GM21723 (cell line): Measurements from ENCODE around the gene CDK9.

Source experiments
- ATAC-seq: cut with Tn5 transposase; IDR thresholded peaks from one replicate; pipeline ENCODE4 v1.9.1; 2021; ENCODE audit warnings: mild to moderate bottlenecking, moderate library complexity; ENCODE audit not compliant: unreplicated experiment

Gene CDK9

DNA sequence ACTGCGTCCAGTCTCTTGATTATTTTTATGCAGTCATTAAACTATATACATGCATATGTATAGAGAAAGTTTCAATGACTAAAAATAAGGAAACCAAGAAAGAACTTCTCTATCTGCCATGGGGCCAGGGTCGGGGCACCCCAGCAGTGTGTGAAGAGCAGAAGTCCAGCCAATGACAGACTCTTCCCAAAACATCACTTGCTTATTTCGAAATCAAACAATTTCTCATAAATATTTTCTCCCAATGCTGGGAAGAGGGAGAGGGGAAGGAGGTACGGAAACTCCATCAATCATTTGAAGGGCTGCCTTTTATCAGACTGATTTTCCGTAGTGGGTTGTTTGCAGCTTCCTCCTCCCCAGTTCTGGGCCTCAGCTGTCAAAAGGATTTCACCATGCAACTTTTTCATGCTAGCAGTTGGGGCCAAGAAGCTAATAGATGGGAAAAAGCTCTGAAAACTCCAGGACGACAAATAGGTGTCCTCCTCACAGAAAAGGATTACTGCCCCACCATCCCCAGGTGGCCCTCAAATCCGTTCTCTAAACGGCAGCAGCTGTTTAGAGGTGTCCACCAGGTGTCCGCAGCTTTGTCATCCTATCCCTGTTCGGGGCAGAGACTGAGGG lies 16.2 kb downstream of the CDK9 start:
- no peak for ATAC-seq

DNA sequence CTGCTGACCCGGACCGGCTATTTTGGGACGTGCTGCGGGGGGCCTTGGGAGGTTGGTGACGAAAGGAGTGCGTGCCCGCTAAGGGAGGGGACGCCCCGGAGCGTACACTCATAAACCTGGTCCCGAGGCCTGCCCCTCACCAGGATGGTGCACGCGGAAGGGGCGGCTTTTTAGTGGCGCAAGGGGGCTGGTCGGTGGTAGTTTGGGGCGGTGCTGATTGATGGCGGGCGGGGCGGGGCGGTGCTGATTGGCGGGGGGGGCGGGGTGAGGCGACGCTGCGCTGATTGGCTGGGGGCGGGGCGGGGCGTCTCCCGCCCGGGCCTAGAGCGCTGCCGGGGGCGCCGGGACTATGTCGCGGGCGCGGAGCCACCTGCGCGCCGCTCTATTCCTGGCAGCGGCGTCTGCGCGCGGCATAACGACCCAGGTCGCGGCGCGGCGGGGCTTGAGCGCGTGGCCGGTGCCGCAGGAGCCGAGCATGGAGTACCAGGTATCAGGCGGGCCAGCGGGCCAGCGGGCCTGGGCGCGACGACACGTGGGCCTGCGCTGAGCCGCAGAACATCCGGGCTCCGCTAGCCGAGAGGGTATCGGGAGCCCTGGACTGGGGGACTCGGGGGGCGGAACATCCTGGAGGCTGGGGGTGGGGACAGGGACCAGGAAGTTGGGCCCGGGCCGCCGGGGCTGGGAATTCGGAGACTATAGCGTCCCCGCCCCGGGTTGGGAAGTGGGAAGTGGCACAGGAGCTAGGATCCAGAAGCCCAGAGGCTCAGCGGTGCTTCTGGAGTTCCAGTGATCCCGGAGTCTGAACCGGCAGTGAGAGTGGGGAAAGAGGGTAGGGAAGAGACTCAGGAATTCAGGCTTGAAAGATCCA lies 17.0 kb downstream of the CDK9 start, which contains the start of gene FPGS:
Gene FPGS (plus strand): TSS at position 307 of the 868 bp plus-strand sequence. CDS start 43 bp downstream, at position 350.
- ATAC-seq: peak; percentile 66

DNA sequence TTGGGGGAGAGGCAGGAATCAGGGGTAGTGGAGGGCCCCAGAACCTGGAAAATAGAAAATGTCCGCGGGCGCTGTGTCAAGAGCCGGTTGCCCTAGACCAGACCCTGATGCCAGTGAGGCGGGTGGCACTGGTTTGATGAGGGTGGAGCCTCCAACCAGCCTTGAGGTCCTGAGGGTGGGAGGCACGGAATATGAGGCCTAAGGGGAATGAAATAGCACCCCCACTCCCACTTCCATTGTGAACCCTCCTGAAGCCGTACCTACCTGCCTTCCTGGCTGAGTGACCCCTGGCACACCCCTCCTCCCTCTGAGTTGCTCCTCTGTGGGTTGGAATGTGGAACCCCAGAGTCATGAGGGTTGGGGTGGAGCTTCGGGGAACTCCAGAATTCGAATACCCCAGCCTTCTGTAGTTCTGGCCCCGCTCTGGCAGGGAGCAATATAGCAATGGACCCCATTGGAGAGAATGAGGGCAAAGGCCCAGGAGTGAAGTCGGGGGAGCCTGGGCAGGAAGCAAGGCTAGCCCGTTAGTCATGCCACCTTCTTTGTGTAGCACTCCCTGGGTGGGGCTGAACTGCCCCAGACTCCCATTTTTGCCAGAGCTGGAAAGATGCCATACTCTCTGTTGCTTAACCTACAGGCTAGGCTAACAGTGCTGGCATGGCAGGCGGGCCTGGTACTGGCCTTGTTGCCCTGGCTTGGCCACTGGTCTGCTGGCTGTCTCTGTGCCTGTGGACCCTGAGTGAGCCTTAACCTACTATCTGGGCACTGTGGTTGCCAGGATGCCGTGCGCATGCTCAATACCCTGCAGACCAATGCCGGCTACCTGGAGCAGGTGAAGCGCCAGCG lies 17.9 kb downstream of the CDK9 start:
- ATAC-seq: no peak

DNA sequence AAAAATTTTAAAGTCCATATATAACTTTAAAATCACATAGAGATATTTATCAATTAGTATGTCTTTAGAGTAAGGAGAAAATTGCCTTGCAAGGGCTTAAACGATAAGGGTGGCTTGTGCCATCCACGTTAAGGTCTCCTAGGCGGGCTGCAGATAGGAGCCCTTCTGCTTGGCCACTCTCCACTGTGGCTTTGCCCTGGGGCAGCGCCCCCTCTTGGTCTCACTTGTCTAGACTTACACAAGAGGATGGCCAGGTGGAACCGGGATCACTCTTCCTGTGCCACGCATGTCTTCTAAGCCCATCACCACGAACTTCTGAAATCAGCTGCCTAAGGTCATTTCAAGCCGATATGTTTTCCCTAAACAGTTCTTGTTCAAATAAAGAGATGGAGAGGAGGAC lies 19.8 kb downstream of the CDK9 start:
- ATAC-seq: no peak

DNA sequence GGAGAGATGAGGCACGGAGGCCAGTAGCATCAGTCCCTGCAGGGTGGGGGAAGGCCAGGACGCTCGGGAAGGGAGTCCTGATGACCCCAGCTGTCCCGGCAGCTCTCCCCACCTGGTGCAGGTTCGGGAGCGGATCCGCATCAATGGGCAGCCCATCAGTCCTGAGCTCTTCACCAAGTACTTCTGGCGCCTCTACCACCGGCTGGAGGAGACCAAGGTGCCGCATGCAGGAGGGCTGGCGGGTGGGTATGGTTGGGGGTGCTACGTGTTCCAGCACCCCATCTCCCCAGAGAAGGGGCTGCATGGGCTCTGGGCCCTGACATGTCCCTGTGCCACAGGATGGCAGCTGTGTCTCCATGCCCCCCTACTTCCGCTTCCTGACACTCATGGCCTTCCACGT lies 21.0 kb downstream of the CDK9 start:
- no peak for ATAC-seq

DNA sequence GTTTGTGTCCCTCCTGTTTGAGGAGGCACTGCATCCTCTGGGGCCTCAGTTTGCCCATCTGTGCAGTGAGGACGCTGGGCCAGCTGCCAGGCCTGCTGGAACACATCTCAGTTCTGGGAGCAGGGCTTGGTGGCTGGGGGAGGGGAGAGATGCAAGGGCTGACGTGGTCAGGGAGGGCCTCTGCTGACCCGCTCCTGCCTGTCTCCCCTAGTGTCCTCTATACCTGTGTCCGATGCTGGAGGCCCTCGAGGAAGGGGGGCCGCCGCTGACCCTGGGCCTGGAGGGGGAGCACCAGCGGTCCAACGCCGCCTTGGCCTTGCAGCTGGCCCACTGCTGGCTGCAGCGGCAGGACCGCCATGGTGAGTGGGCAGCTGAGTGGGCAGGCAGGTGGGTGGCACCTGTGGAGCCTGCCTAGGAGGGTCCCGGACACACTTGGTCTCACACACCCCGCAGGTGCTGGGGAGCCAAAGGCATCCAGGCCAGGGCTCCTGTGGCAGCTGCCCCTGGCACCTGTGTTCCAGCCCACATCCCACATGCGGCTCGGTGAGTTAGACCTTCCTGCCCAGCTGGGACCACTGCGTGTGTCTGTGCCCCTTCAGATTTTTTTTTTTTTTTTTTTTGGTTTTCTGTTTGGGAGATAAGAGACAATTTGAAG lies 22.6 kb downstream of the CDK9 start:
- ATAC-seq: no peak

DNA sequence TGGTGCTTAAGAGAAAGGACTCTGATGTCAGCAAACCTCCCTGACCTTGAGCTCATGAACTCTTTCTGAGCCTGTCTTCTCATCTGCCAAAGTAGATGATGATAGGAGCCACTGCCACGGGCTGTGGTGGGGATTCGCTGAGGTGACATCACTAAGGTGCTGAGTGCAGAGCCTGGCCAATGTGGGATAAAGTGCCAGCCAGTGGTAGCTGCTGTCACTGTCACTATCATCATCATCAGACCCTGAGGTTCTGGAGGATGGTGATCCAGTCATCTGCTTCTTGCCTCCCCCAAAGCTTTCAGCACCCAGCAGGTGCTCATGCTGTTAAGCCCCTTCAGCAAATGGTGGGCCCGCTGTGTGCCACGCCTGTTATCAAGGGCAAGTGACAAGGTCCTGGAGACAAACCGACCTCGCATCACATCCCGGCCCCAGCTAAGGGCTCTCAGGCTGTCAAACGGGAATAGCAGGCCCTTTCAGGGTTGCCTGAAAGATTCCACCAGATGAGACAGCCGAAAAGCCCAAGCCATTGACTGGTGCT lies 23.2 kb downstream of the CDK9 start:
- no peak for ATAC-seq

DNA sequence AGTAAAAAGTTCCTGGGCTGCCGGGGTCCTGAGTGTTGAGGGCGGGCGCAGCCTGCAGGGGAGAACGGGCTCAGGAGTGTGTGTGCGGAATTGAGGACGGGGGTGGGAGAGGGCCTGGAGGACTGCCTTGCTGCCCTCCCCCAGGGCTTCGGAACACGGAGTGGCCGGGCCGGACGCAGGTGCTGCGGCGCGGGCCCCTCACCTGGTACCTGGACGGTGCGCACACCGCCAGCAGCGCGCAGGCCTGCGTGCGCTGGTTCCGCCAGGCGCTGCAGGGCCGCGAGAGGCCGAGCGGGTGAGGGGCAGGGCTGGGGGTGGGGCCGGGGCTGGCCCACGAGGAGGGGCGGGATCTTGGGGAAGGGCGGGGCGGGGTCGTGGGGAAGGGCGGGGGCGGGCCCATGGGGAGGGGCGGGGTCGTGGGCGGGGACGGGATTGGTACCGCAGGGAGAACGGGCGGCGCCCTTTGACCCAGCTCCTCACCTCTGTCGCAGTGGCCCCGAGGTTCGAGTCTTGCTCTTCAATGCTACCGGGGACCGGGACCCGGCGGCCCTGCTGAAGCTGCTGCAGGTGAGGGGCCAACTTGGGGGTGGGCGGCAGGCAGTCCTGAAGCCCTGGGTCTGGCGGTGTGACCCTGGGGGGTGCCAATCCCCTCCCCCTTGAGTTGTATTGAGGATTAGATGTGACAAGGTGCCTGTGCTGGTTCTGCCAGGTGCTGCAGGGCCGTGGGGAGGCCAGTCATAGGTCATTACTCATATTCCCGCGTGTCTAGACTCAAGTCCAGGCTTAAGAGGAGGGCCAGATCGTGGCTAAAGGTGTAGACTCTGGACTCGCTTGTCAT lies 23.9 kb downstream of the CDK9 start:
- ATAC-seq: no peak

DNA sequence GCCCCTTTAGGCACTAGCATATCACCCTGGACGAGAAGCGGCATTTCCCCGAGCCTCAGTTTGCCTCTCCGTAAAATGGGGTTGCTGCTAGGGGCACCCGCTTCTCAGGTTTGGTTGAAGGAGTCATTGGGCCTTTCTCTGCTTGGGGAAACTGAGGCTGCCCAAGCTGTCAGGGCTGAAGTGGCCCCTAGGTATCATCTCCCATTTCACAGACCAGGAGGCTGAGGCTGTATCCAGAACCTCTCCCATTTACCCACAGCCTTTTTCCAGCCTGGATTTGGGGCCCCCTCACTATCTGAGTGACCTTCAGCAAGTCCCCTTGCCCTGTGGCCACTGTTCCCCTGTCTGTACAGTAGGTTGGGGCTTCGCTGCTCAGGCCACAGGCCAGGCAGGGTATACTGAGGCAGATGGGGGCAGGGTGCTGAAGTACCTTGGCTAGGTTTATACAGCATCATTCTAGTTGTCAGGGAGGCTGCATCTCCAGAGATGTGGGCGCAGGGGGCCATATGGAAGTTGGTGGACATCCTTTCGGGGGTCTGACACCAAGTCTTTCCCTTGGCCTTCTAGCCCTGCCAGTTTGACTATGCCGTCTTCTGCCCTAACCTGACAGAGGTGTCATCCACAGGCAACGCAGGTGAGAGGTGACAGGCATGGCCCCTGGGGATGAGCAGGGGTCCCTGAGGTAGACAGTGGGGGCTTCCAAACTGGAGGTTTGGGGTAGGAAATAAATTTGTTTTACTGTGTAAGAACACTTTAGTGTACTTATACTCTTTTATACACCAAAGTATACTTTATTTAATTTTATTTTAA lies 24.7 kb downstream of the CDK9 start:
- no peak for ATAC-seq

DNA sequence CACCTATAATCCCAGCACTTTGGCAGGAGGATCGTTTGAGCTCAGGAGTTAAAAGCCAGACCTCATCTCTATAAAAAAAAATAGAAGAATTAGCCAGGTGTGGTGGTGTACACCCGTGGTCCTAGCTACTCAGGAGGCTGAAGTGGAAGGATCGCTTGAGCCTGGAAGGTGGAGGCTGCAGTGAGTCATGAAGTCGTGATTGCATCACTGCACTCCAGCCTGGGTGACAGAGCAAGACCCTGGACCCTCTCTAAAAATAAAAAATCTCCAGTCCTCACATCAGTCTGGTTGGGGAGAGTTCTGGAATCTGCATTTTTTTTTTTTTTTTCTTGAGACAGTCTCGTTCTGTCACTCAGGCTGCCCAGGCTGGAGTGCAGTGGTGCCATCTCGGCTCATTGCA lies 26.2 kb downstream of the CDK9 start:
- no peak for ATAC-seq

DNA sequence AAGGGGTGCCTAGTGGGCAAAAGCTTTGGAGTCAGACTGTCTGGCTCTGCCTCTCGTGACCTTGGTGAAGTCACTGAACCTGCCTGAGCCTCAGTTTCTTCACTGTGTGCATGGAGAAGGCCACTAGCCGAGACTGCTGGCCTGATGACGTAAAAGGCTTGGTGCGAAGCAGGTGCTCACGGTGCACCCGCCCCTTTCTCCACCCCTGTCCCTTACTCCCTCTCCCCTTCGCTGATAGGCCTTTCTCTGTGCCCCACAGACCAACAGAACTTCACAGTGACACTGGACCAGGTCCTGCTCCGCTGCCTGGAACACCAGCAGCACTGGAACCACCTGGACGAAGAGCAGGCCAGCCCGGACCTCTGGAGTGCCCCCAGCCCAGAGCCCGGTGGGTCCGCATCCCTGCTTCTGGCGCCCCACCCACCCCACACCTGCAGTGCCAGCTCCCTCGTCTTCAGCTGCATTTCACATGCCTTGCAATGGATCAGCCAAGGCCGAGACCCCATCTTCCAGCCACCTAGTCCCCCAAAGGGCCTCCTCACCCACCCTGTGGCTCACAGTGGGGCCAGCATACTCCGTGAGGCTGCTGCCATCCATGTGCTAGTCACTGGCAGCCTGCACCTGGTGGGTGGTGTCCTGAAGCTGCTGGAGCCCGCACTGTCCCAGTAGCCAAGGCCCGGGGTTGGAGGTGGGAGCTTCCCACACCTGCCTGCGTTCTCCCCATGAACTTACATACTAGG lies 27.3 kb downstream of the CDK9 start:
- no peak for ATAC-seq

DNA sequence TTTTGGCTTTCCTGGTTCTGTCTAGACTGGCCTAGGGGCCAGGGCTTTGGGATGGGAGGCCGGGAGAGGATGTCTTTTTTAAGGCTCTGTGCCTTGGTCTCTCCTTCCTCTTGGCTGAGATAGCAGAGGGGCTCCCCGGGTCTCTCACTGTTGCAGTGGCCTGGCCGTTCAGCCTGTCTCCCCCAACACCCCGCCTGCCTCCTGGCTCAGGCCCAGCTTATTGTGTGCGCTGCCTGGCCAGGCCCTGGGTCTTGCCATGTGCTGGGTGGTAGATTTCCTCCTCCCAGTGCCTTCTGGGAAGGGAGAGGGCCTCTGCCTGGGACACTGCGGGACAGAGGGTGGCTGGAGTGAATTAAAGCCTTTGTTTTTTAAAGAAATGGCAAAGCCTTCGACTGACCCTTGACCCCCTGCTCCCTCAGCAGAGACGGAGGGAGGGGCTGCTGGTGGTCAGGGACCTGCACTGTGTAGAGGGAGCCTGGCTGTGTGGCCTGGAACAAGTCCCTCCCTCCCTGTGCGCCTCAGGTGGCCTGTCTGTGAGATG lies 27.9 kb downstream of the CDK9 start:
- no peak for ATAC-seq

DNA sequence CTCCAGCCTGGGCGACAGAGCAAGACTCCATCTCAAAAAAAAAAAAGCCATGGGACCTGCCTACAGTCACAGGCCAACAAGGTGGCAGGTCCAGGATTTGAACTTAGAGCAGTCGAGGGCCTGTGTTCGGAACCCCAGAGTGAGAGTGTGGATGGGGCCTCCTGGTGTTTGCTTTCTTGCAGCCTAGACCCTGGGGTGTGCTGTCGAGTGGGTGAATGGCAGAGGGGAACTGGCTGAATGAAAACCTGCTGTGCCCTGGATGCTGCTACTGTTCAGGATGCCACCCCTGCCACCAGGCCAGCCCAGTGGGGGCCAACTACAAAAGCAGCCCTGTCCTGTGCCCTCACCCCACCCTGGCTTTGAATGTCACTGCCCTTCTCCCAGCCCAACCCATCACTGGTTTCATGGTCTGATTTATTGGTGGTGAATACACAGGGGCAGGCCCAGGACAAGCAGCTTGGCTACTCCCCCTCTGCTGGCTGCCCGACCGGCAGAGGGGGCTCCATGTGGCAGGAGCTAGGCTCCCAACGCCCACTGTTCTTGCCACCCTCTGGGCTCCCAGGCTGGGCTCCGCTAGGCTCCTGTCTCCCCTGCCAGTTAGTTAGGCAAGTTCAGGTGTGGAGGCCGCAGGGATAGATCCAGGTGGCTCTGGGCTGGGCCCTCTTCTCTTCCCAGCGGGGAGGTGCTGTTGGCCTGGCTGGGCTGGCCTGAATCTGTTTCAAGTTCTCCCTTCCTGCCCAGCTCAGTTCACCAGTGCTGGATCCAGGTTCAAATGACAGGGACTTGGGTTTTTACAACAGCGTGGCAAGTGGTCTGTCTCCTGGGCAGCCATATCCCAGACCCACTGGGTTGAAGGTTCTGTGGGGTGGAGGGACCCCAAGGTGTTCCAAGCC lies 29.0 kb downstream of the CDK9 start:
- no peak for ATAC-seq

DNA sequence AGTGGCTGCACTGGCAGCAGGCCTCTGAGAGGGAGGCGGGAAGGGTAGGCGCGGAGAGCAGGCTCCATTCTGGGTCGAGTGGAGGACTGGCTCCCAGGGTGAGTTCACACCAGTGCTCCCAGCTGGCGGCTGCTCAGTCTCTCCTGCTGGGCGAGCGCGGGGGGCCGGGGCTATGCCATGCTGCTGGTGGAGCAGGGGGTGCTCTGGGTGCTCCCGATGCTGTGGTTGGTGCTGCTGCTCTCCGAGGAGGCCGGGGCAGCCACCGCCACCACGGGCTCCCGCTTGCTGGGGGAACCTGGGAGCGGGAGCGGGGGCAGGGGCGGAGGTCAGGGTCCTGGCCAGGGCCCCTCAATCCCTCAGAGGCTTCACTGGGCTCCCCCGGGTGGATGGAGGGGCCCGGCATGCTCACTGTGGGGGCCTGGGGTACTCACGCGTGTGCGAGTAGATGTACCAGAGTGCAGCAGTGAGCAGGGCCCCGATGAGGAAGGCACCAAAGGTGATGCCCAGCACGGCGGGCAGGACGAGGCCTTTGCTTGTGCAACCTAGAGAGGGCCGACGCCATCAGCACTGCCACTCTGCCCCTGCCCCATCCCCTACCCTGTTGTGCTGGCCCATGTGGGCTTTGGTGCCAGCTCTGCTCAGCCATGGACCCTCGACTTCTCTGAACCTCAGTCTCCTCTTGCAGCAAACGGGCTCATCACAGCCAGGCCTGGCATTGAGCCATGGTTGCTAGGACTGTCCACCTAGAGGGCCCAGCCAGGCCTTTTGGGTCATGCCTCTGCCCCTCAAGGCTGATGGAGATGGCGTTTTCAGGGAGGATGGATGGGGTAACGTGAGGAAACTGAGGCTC lies 29.9 kb downstream of the CDK9 start:
- ATAC-seq: no peak

DNA sequence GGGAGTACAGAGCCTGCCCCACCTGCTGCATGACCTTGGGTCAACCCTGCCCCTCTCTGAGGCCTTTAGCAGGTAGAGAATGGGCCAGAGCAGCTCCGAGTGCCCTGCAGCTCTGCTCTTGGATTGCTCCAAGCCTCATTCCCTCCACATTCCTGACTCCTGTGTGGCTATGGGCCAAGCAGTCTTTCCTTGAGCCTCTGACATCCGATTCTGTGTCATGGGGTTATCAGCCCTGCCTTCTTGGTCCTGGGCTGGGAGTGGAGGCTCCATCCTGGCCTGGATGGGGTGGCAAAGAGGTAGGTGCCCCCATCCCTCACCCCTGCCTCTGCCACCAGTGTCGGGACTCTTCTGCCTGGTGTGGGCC lies 30.5 kb downstream of the CDK9 start:
- no peak for ATAC-seq

DNA sequence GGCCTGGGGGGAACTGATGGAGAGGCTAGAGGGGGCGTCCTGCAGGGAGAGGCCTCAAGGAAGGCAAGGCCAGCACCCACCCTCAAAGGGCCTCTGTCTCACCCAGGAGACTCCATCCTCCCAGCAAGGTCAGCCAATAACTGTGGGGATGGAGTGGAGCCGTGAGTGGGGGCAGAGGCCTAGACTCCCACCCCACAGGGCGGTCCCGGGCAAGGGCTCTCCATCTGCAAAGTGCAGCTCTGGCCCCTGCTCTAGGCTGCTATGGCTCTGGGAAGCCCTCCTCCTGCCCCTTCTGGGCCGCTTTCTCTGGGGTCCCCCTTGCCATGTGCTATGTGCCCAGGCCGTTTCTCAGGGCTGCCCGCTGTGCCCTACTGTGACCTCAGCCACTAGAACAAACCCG lies 30.9 kb downstream of the CDK9 start:
- ATAC-seq: no peak
